HCT116 (cell line): ENCODE results near the gene MRPS21.

Experiments
- EZH2 ChIP-seq: fragments of 200-600 bp; sonication (generic); IDR thresholded peaks from 2 replicates; pipeline ENCODE4 v1.6.1; 2017; ENCODE audit warnings: antibody characterized with exemption, mixed run types
- JUND ChIP-seq: IDR thresholded peaks from 2 replicates; pipeline ENCODE4 v1.6.1; 2012
- POLR2A ChIP-seq: IDR thresholded peaks from 2 replicates; pipeline ENCODE4 v1.7.0; 2011; ENCODE audit warnings: borderline replicate concordance; ENCODE audit not compliant: insufficient read depth, insufficient read length; ENCODE audit errors: extremely low read depth
- POLR2AphosphoS5 ChIP-seq: IDR thresholded peaks from 2 replicates; pipeline ENCODE4 v1.6.1; 2011; ENCODE audit warnings: mild to moderate bottlenecking, low read depth, low read length, moderate library complexity
- RAD21 ChIP-seq: IDR thresholded peaks from 2 replicates; pipeline ENCODE4 v1.6.1; 2012; ENCODE audit warnings: low read depth, mild to moderate bottlenecking
- TCF7L2 ChIP-seq: IDR thresholded peaks from 2 replicates; pipeline ENCODE4 v1.7.0; 2011; ENCODE audit warnings: borderline replicate concordance, inconsistent platforms; ENCODE audit not compliant: insufficient read depth, insufficient read length; ENCODE audit errors: extremely low read depth
- YY1 ChIP-seq: IDR thresholded peaks from 2 replicates; pipeline ENCODE4 v1.6.1; 2011; ENCODE audit warnings: low read length, low read depth, moderate library complexity, mild to moderate bottlenecking; ENCODE audit not compliant: insufficient replicate concordance; ENCODE audit errors: extremely low read depth
- TF ChIP-seq, protein P1 (sequence below), 3 experiments: fragments of 200-600 bp in 1 of 3; sonication (generic) in 1 of 3; IDR thresholded peaks in 2 of 3; conservative IDR thresholded peaks in 1 of 3; 2 replicates each; pipeline ENCODE4 v1.5.1; 2012 to 2017; ENCODE audit warnings: low read depth in 2 of 3, low read length in 2 of 3, antibody characterized with exemption in 1 of 3, borderline replicate concordance in 1 of 3, control low read depth in 1 of 3, mild to moderate bottlenecking in 1 of 3, mixed read lengths in 1 of 3, mixed run types in 1 of 3, moderate library complexity in 1 of 3; ENCODE audit not compliant: insufficient read depth in 1 of 3
- TF ChIP-seq, protein P2 (sequence below): IDR thresholded peaks from 2 replicates; pipeline ENCODE4 v1.6.1; 2012; ENCODE audit warnings: low read depth
- TF ChIP-seq, protein P3 (sequence below): IDR thresholded peaks from 2 replicates; pipeline ENCODE4 v1.6.1; 2011; ENCODE audit warnings: mild to moderate bottlenecking, low read length, moderate library complexity; ENCODE audit not compliant: insufficient replicate concordance; ENCODE audit errors: extremely low read depth
- TF ChIP-seq, protein P4 (sequence below): IDR thresholded peaks from 2 replicates; pipeline ENCODE4 v1.6.1; 2012

DNA sequence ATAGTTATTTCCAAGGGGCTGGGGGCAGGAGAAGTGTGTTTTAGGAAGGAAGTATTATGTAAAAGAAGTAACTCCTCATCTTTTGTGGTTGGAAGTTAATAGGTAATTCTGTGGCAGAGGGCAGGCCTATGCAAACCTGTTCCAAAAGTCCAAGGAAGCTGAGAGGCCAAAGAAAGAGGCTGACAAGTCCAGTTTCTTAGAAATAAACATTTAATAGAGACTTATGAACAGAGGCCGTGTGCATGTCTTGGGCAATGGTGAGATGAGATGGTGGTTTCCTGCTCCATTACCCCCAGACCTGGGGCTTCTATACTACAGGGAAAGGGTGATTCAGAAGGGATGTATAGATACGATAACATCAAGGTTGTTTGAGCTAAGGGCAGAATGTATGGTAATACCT, 43.7 kb upstream of the MRPS21 start:
- TF ChIP-seq, protein P1, sequence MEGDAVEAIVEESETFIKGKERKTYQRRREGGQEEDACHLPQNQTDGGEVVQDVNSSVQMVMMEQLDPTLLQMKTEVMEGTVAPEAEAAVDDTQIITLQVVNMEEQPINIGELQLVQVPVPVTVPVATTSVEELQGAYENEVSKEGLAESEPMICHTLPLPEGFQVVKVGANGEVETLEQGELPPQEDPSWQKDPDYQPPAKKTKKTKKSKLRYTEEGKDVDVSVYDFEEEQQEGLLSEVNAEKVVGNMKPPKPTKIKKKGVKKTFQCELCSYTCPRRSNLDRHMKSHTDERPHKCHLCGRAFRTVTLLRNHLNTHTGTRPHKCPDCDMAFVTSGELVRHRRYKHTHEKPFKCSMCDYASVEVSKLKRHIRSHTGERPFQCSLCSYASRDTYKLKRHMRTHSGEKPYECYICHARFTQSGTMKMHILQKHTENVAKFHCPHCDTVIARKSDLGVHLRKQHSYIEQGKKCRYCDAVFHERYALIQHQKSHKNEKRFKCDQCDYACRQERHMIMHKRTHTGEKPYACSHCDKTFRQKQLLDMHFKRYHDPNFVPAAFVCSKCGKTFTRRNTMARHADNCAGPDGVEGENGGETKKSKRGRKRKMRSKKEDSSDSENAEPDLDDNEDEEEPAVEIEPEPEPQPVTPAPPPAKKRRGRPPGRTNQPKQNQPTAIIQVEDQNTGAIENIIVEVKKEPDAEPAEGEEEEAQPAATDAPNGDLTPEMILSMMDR (IDR thresholded peaks at IDR 0.05 in 2 of 3, conservative IDR thresholded peaks at IDR 0.05 in 1 of 3; ENCODE audit: borderline replicate concordance in 1 of 3, insufficient read depth in 1 of 3, low read depth in 2 of 3, low read length in 2 of 3) = no peak
- TF ChIP-seq RAD21 (no peak), POLR2AphosphoS5 (no peak), POLR2A (no peak), JUND (no peak), YY1 (no peak), TCF7L2 (no peak), EZH2 (no peak)
- TF ChIP-seq, protein P2, sequence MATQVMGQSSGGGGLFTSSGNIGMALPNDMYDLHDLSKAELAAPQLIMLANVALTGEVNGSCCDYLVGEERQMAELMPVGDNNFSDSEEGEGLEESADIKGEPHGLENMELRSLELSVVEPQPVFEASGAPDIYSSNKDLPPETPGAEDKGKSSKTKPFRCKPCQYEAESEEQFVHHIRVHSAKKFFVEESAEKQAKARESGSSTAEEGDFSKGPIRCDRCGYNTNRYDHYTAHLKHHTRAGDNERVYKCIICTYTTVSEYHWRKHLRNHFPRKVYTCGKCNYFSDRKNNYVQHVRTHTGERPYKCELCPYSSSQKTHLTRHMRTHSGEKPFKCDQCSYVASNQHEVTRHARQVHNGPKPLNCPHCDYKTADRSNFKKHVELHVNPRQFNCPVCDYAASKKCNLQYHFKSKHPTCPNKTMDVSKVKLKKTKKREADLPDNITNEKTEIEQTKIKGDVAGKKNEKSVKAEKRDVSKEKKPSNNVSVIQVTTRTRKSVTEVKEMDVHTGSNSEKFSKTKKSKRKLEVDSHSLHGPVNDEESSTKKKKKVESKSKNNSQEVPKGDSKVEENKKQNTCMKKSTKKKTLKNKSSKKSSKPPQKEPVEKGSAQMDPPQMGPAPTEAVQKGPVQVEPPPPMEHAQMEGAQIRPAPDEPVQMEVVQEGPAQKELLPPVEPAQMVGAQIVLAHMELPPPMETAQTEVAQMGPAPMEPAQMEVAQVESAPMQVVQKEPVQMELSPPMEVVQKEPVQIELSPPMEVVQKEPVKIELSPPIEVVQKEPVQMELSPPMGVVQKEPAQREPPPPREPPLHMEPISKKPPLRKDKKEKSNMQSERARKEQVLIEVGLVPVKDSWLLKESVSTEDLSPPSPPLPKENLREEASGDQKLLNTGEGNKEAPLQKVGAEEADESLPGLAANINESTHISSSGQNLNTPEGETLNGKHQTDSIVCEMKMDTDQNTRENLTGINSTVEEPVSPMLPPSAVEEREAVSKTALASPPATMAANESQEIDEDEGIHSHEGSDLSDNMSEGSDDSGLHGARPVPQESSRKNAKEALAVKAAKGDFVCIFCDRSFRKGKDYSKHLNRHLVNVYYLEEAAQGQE = no peak
- TF ChIP-seq, protein P3, sequence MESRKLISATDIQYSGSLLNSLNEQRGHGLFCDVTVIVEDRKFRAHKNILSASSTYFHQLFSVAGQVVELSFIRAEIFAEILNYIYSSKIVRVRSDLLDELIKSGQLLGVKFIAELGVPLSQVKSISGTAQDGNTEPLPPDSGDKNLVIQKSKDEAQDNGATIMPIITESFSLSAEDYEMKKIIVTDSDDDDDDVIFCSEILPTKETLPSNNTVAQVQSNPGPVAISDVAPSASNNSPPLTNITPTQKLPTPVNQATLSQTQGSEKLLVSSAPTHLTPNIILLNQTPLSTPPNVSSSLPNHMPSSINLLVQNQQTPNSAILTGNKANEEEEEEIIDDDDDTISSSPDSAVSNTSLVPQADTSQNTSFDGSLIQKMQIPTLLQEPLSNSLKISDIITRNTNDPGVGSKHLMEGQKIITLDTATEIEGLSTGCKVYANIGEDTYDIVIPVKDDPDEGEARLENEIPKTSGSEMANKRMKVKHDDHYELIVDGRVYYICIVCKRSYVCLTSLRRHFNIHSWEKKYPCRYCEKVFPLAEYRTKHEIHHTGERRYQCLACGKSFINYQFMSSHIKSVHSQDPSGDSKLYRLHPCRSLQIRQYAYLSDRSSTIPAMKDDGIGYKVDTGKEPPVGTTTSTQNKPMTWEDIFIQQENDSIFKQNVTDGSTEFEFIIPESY = no peak
- TF ChIP-seq, protein P4, sequence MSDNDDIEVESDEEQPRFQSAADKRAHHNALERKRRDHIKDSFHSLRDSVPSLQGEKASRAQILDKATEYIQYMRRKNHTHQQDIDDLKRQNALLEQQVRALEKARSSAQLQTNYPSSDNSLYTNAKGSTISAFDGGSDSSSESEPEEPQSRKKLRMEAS = no peak
